Heart left ventricle (tissue), 13 donors: ENCODE results near the gene SERPINB4.
"Not testable (repeated sequence)": the region's sequence is repeated elsewhere in the genome, so short reads cannot be mapped to it uniquely, and the experiment has no call there.

ENCODE experiments used
- POLR2A ChIP-seq, 2 donors: fragments of 450-650 bp; IDR thresholded peaks; one replicate each; pipeline ENCODE4 v1.6.1; 2017; ENCODE audit warnings: antibody characterized with exemption in 2 of 2, mild to moderate bottlenecking in 2 of 2, moderate library complexity in 2 of 2
- TF ChIP-seq, protein P1 (sequence below), 12 donors: fragments of 200-600 bp; sonication (generic) in 4 of 12; IDR thresholded peaks; one replicate each; pipeline versions ENCODE4 v1.5.0 to v1.8.0; 2018 to 2022; ENCODE audit warnings: antibody characterized with exemption in 12 of 12, mild to moderate bottlenecking in 5 of 12
- donor health status: ischemic (EF 13 %, LVEDD 7.1; RV severe dilation, severe dysfunction).
- donor health status: DM: no; HTN: yes; CAD: no.
- donor health status: DM: no; HTN: no; CAD: no.
- donor health status: ischemic (EF 25% LVEDD 6.9; RV normal size, moderate dysfunction).
- donor health status: ischemic (EF 25% LVEDD 5.7; RV mildly dilated, moderate dysfunction).
- donor health status: ischemic (EF 35%, LVEDD 5.7; RV mildly dilated, moderate dysfunction).
- donor health status: nonischemic (EF 11% LVEDD 7.7; RV severe dilation, severe dysfunction).
- donor health status: DM: yes; HTN: yes; CAD: no.
- donor health status: PGD.
- donor health status: ischemic (EF 29% LVEDD 5.4; RV normal size, mild dysfunction).
- donor health status: nonischemic (EF 23%, LVEDD 6.1; RV moderate dilation, normal function).

DNA sequence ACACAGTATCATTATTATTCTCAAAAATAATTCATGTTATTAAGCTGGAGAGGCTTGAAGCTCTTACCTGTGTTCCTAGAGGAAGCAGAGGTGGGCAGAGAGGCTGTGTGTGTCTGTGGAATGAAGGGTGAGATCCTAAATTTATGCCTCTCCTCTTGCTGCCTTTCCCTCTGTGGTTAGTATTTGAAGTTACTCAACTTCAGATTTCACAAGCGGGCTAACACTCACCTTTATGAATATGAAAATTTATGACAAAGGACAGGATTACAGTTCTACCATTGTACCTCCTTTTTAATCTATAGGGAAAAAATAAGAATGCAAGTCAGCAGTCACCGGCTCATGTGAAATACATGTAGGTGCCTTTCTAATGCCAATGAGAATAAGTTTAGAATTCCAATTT, at the start of gene SERPINB4:
- TF ChIP-seq, protein P1, sequence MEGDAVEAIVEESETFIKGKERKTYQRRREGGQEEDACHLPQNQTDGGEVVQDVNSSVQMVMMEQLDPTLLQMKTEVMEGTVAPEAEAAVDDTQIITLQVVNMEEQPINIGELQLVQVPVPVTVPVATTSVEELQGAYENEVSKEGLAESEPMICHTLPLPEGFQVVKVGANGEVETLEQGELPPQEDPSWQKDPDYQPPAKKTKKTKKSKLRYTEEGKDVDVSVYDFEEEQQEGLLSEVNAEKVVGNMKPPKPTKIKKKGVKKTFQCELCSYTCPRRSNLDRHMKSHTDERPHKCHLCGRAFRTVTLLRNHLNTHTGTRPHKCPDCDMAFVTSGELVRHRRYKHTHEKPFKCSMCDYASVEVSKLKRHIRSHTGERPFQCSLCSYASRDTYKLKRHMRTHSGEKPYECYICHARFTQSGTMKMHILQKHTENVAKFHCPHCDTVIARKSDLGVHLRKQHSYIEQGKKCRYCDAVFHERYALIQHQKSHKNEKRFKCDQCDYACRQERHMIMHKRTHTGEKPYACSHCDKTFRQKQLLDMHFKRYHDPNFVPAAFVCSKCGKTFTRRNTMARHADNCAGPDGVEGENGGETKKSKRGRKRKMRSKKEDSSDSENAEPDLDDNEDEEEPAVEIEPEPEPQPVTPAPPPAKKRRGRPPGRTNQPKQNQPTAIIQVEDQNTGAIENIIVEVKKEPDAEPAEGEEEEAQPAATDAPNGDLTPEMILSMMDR (IDR thresholded peaks at IDR 0.05): not testable (repeated sequence)
- not testable (repeated sequence) for TF ChIP-seq POLR2A (IDR thresholded peaks at IDR 0.05)
